HG03571 (cell line): Measurements from ENCODE around the gene OR8D2.
"Not testable (repeated sequence)": the region's sequence is repeated elsewhere in the genome, so short reads cannot be mapped to it uniquely, and the experiment has no call there.

Source experiments
- ATAC-seq: cut with Tn5 transposase; IDR thresholded peaks from one replicate; pipeline ENCODE4 v1.9.1; 2021; ENCODE audit not compliant: unreplicated experiment

OR8D2 gene

DNA sequence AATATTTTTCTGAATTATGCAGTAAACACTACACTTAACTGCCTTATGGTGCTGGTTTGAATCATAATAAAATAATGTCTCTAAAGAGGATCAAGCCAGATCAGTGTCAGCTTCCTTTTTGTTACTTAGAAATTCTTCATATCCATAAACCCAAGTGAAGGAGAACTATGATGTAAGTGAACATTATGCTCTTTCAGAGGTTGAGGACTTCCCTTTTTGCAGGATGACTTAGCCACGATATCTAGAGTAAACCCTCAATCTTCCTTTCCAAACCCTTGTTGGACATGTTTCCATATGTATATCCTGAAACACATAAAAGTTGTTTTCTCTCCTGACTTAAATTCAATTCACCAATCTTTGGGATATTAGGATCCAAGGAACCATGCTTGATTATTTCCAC lies 25.3 kb downstream of the OR8D2 start:
- no peak for ATAC-seq

DNA sequence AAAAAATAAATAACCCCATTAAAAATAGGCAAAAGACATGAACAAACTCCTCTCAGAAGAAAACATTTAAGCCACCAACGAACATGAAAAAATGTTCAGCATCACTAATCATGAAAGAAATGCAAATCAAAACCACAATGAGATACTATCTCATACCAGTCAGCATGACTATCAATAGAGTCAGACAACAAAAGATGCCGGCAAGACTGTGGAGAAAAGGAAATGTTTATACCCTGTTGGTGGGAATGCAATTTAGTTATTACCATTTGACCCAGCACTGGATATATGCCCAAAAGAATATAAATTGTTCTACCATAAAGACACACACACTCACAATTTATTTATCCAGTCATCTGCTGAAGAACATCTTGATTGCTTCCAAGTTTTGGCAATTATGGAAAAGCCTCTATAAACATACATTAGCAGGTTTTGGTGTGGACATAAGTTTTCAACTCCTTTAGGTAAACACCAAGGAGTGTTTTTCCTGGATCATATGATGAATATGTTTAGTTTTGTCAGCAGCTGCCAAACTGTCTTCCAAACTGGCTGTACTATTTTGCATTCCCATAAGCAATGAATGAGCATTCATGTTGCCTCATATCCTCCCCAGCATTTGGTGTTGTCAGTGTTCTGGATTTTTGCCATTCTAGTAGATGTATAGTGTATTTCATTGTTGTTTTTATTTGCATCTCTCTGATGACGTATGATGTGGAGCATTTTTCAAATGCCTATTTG lies 34.2 kb downstream of the OR8D2 start:
- ATAC-seq = no peak

DNA sequence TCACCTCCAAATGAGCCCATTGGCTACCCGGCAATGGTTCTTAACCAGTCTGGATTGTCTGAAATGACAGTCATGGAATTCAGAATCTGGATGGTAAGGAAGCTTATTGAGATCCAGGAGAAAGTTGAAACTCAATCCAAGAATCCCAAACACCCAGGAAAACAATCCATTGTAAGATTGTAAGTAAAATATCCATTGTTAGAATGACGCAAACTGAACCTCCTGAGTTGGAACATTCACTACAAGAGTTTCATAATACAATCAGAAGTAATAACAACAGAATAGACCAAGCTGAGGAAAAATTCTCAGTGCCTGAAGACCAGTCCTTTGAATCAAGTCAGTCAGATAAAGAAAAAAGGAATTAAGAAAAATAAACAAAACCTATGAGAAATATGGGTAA lies 41.7 kb downstream of the OR8D2 start:
- no peak for ATAC-seq

DNA sequence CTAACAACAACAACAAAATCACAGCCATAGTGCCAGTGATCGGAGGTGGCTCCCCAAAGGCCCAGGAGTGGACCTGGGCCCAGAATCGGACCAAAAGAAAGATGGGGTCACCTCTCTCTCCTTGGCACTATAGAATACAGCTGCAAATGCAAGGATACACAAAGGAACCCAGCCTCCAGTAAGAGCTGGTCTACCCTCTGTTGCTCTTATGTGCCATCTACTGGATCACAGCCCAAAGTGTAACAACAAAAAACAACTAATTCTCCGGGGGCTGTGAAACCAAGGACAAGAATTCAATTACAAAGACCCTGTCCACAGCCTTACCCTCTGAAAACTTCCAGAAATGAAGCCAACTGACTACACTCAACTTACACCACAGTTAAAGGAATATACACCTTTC lies 42.2 kb downstream of the OR8D2 start:
- ATAC-seq = no peak

DNA sequence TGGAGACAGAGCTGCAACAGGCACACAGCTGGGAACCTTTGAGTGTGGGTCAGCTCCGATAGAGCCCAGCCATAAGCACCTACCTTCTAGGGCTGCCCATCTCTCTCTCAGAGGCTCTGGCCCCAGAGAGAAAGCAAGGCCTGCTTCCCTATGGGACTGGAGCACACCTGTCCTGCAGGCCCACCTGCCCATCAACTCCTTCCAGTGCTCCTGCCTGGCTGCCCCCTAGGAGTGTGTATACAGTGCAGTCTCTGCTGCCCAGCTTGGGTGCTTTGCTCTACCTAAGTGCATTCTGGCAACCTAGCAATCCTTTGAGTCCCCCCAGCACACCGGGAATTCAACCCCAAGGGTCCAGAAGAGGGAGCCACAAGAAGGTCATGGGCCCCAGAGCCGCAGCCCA lies 42.8 kb downstream of the OR8D2 start:
- no peak for ATAC-seq

DNA sequence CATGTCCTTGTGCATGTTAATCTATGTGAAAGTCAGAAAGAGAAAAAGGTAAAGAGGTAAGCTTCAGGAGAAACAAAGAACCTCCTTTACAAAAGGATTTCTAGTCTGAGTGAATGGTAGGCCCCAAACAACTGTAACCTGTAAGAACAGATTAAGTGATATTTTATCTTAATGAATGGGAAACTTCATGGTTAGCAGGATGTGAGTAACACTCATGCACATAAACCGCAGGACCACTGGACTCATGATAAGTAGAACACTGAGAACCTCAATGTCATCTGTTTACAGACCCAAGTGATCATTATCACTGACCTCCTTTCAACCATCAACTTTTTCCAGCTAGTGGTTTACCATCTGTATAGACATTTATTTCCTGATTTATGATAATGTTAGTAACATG lies 43.9 kb downstream of the OR8D2 start:
- no peak for ATAC-seq

DNA sequence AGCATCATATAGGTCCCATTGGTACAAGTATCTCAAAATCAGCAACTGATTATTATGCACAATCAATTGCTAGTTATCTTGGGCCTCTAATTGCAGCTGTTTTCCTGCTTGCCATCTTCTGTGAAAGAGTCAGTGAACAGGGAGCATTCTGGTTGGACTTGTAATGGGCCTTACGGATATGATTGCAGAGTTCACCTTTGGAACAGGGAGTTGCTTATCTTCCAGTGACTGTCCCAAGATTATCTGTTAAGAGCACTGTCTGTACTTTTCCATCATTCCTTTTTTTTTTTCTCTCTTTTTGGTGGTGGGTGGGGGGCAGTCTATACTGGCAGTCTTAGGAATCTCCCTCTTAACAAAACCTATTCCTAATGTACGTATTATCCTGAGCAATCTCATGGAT lies 46.0 kb downstream of the OR8D2 start:
- ATAC-seq = no peak

DNA sequence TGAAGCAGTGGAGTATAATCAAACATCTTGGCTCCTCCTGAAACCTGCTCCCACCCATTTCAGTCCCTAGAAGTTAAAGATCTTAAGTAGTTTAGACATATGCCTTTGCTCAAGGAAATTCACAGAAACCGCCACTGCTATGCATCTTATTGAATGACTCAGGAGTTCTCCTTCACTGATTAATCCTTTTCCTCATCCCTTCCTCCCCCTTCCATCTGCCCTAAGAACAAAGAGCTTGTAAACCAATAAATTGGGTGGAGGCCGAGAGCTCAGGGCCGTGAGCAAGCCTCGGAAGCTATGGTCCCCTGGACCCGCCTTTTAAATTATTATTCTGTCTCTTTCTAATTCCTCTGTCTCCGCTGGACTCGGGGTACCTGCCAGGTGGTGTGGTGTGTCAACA lies 49.1 kb downstream of the OR8D2 start:
- not testable (repeated sequence) for ATAC-seq
